SU-DHL-6 (cell line): Measurements from ENCODE around the gene GATD1.
A peak's percentile ranks its signal among the peaks of the same experiment; 100 is the strongest.

ENCODE experiments used
- H2AFZ ChIP-seq: fragments of 200-600 bp; sonication (generic); 2 replicates; pipeline ENCODE4 v1.6.1; 2014; ENCODE audit warnings: low read depth, mild to moderate bottlenecking, moderate library complexity, mixed read lengths, antibody characterized with exemption, low read length; ENCODE audit not compliant: severe bottlenecking
- H3F3A ChIP-seq: fragments of 200-600 bp; shearing (Covaris generic); 2 replicates; pipeline ENCODE4 v1.6.0; 2016; ENCODE audit warnings: antibody characterized with exemption, mild to moderate bottlenecking; ENCODE audit not compliant: insufficient read depth
- H3K27ac ChIP-seq: fragments of 200-600 bp; sonication (generic); 2 replicates; pipeline ENCODE4 v1.5.1; 2016; ENCODE audit warnings: low read depth, mild to moderate bottlenecking, low read length, moderate library complexity, mixed read lengths
- H3K27me3 ChIP-seq: fragments of 200-600 bp; sonication (generic), shearing (Covaris generic); 2 replicates; pipeline ENCODE4 v1.6.0; 2014; ENCODE audit warnings: mild to moderate bottlenecking, low read length
- H3K36me3 ChIP-seq: fragments of 200-600 bp; sonication (generic); 2 replicates; pipeline ENCODE4 v1.6.1; 2014; ENCODE audit warnings: mild to moderate bottlenecking, low read length, mixed read lengths
- H3K4me2 ChIP-seq: fragments of 300-600, 200-600 bp; shearing (Covaris generic), sonication (generic); 2 replicates; pipeline ENCODE4 v1.6.0; 2014; ENCODE audit warnings: low read length, low read depth, mild to moderate bottlenecking; ENCODE audit not compliant: poor library complexity, severe bottlenecking
- H3K4me3 ChIP-seq: fragments of 200-600 bp; sonication (generic); 2 replicates; pipeline ENCODE4 v1.5.1; 2014; ENCODE audit warnings: antibody characterized with exemption, low read length, mild to moderate bottlenecking, mixed read lengths; ENCODE audit not compliant: insufficient read depth, poor library complexity, severe bottlenecking
- H3K79me2 ChIP-seq: fragments of 200-600 bp; sonication (generic); 2 replicates; pipeline ENCODE4 v1.6.1; 2014; ENCODE audit warnings: mild to moderate bottlenecking, low read length, moderate library complexity; ENCODE audit not compliant: insufficient read depth
- H3K9ac ChIP-seq: fragments of 200-600 bp; sonication (generic); 2 replicates; pipeline ENCODE4 v1.7.0; 2014; ENCODE audit warnings: mild to moderate bottlenecking, low read length
- H3K9me2 ChIP-seq: fragments of 200-600 bp; sonication (generic); replicated peaks from 2 replicates; pipeline ENCODE4 v1.6.1; 2014; ENCODE audit warnings: low read length; ENCODE audit not compliant: insufficient read depth
- H3K9me3 ChIP-seq: fragments of 200-600 bp; sonication (generic); 2 replicates; pipeline ENCODE4 v1.6.1; 2014; ENCODE audit warnings: low read length, mixed read lengths; ENCODE audit not compliant: insufficient read depth
- H4K20me1 ChIP-seq: fragments of 200-600 bp; sonication (generic); 2 replicates; pipeline ENCODE4 v1.6.1; 2014; ENCODE audit warnings: low read depth, mild to moderate bottlenecking, antibody characterized with exemption, low read length, moderate library complexity, mixed read lengths
- EZH2phosphoT487 ChIP-seq: fragments of 200-600 bp; sonication (generic), shearing (Covaris generic); conservative IDR thresholded peaks from 2 replicates; pipeline ENCODE4 v1.6.1; 2018; ENCODE audit warnings: mild to moderate bottlenecking, antibody characterized with exemption, low read length, moderate library complexity, mixed read lengths
- TF ChIP-seq, protein P1 (sequence below): fragments of 200-600 bp; sonication (generic); IDR thresholded peaks from one replicate; pipeline ENCODE4 v1.5.1; 2017; ENCODE audit warnings: antibody characterized with exemption, mild to moderate bottlenecking, low read length, moderate library complexity; ENCODE audit not compliant: insufficient read depth, poor library complexity, severe bottlenecking

Gene GATD1

DNA sequence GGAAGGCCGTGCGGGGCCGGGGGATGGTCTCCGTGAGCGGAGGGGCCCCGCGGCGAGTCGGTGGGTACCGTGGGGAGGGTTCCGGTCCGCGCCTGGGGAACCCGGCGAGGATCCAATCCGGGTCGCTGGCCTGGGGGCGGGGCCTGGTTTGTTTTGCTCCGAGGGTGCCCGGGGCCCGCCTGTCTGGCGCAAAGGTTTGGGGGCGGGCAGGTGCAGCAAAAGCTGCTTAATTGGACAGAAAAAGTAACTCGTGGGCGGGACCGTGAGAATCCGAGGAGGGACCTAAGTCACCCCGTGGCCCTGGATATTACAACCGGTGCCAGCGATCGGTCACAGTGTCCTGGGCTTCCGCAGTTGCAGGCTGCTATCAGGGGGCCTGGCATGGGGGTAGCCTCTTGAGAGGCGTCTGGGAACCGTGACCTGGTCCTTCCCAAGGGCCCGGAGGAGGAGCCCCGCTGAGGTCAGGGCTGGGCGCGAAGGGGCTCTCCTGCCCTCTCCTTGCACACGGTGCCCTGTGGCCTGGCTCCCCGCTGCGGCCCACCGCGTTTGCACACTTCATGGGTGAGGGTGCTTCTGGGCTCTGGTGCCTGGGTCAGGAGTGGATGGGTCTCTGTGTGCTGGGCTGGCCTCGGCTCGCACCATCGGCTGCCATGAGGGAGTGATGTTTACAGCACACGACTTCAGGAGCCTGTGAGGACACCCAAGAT, 42.8 kb upstream of the GATD1 start:
- Histone ChIP-seq H2AFZ (peak overlapping the region; percentile 42), H3K9me3 (no peaks in the 10 kb centered on the region), H3K4me2 (peak overlapping the region; percentile 59), H3K79me2 (no peaks in the 10 kb centered on the region), H3K27me3 (no peaks in the 10 kb centered on the region), H3K9ac (peak overlapping the region; percentile 61), H4K20me1 (no peaks in the 10 kb centered on the region; the same call in 1 of the 2 replicates), H3K36me3 (no peaks in the 10 kb centered on the region), H3K4me3 (peak overlapping the region; percentile 61), H3K9me2 (no peaks in the 10 kb centered on the region), H3F3A (no peaks in the 10 kb centered on the region; the same call in 1 of the 2 replicates), H3K27ac (peak overlapping the region; percentile 34; the same call in 1 of the 2 replicates)
- TF ChIP-seq, protein P1, sequence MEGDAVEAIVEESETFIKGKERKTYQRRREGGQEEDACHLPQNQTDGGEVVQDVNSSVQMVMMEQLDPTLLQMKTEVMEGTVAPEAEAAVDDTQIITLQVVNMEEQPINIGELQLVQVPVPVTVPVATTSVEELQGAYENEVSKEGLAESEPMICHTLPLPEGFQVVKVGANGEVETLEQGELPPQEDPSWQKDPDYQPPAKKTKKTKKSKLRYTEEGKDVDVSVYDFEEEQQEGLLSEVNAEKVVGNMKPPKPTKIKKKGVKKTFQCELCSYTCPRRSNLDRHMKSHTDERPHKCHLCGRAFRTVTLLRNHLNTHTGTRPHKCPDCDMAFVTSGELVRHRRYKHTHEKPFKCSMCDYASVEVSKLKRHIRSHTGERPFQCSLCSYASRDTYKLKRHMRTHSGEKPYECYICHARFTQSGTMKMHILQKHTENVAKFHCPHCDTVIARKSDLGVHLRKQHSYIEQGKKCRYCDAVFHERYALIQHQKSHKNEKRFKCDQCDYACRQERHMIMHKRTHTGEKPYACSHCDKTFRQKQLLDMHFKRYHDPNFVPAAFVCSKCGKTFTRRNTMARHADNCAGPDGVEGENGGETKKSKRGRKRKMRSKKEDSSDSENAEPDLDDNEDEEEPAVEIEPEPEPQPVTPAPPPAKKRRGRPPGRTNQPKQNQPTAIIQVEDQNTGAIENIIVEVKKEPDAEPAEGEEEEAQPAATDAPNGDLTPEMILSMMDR: no peak
- no peak for TF ChIP-seq EZH2phosphoT487

DNA sequence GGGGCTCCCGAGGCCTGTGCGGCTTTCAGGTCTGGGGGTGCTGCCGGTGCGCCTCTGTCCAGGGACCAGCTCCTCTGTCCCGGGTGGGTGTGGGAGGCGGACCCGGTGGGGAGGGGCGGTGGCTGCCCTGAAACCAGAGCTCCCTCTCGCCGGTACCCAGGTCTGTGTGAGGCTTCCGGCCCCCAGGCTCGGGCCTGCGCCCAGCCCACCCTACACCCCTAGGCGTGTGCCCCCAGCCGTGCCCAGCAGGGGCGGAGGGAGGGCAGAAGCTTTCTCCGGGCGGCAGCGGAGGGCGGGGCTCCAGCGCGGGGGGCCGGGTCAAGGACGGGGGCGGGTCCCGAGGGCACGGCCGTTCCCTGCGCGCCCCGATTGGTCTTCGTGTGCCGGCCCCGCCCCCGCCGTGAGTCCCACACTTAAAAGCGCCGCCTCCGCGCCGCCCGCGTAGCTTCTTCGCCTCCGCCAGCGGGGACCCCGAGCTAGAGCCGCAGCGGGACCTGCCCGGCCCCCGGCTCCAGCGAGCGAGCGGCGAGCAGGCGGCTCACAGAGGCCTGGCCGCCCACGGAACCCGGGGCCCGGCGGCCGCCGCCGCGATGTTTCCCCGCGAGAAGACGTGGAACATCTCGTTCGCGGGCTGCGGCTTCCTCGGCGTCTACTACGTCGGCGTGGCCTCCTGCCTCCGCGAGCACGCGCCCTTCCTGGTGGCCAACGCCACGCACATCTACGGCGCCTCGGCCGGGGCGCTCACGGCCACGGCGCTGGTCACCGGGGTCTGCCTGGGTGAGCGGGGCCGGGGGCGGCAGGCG, 42.0 kb upstream of the GATD1 start:
- H3K27me3 ChIP-seq: no peaks in the 10 kb centered on the region
- no peaks in the 10 kb centered on the region for H3K9me2 ChIP-seq
- H3K4me3 ChIP-seq: peak overlapping the region; percentile 61
- H3F3A ChIP-seq: no peaks in the 10 kb centered on the region; the same call in 1 of the 2 replicates
- no peaks in the 10 kb centered on the region for H3K79me2 ChIP-seq
- TF ChIP-seq, protein P1: no peak
- no peak for TF ChIP-seq EZH2phosphoT487
- H2AFZ ChIP-seq: peak overlapping the region; percentile 49
- peak overlapping the region; percentile 61 for H3K9ac ChIP-seq
- no peaks in the 10 kb centered on the region; the same call in 1 of the 2 replicates for H4K20me1 ChIP-seq
- peak overlapping the region; percentile 59 for H3K4me2 ChIP-seq
- H3K36me3 ChIP-seq: no peaks in the 10 kb centered on the region
- peak overlapping the region; percentile 34; the same call in 1 of the 2 replicates for H3K27ac ChIP-seq
- H3K9me3 ChIP-seq: no peaks in the 10 kb centered on the region

DNA sequence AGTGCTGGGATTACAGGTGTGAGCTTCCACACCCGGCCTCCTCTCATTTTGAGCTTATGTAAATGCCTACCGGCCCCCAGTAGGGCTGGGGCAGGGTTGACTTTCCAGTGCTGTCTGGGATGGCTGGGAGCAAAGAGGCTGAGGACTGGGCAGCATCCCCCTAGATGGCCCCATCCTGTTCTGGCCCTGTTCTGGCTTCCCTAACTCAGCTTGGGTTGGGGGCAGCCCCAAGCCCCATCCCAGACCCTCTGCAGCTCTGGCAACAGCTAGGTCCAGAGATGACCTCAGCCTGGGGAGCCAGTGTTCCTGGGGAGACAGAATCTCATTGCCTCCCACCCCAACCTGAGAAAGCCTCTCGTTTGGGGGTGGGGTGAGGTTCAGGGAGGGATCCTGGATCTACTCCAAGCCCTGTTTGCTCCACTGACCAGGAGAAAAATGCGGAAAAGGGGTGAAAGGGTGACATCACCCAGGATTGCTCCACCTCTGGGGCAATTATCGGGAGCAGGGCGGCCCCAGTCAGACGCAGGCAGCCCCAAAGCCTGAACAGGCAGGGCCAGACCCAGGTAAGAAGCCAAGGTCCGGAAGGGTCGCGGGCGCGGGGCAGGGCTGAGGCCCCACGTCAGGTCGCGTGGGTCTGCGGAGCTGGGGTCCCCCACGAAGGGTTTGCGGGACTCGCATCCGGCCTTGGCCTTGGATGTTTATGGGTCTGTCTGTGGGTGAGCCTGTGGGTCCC, 41.3 kb upstream of the GATD1 start, which contains the start of gene PNPLA2:
Gene PNPLA2 (plus strand): TSS at position 519 of the 733 bp plus-strand sequence. CDS start 805 bp downstream, outside the sequence.
- Histone ChIP-seq H3K9me3 (no peaks in the 10 kb centered on the region), H3K27ac (peak within 1 kb of the TSS; percentile 34; the same call in 1 of the 2 replicates), H2AFZ (peak within 1 kb of the TSS; percentile 49), H3K4me3 (peak within 1 kb of the TSS; percentile 61), H3K79me2 (no peaks in the 10 kb centered on the region), H3K4me2 (peak within 1 kb of the TSS; percentile 59), H3F3A (peaks cover 7% of the 10 kb centered on the region; the same call in 1 of the 2 replicates), H3K9me2 (no peaks in the 10 kb centered on the region), H3K27me3 (no peaks in the 10 kb centered on the region), H3K9ac (peak within 1 kb of the TSS; percentile 61), H3K36me3 (no peaks in the 10 kb centered on the region), H4K20me1 (no peaks in the 10 kb centered on the region; the same call in 1 of the 2 replicates)
- TF ChIP-seq EZH2phosphoT487: no peak
- TF ChIP-seq, protein P1: no peak
